ENCODE results near the gene WWOX. TPM values are rescaled to one million over a fixed set of nuclear protein-coding genes. Genes with fewer than 3 reads are reported as not detected.

Gene WWOX
- total and polyA plus RNA-seq, 7 donors = 7.1 to 46.8 (median 16.1) TPM

DNA sequence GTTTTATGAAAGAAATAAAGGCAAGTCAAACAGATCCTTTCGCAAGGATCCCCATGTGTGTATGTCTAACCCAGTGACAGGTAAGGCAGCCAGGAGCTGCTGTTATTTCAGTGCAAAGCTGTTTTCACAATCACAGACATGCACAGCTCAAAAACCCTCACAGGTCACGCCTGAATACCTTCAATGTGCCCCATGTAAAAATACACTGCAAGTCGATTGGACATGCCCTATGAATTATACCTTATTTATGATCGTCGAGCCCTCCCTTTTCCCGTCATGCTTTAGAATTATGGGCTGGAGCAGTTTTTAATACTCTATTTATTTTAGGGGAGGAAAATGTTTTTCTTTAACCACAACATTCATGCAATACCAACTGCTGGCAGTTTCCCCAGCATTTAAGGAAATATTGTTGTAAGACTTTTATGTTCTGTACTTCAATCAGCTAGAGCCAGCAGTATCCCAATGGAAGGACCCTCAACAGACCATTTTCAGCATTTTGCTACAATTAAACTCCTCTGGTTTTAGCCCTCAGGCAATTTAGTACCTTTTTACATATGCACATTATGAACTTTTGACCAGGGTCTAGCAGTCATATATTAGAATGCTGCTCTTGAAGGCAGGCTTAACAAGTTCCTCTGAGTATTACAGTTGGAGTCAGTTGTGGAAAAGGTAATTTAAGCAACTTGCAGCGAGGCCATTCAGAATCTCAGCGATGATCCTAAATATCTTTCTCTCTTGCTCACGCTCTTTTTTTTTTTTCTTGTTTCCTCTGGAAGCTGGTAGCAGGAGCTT, 362.2 kb downstream of the WWOX start:
- no peak overlapping the region for H3K27ac ChIP-seq
- no peak overlapping the region for H3K4me3 ChIP-seq
- H3K27me3 ChIP-seq = no peaks in the 10 kb centered on the region
- no peaks in the 10 kb centered on the region for H3K36me3 ChIP-seq
- WGBS, 2 donors = 12 to 59% methylated on average over 9 of the region's 9 CpGs
- DNase-seq = no peak
- TF ChIP-seq EP300 (IDR thresholded peaks at IDR 0.05) (no peak), POLR2AphosphoS5 (IDR thresholded peaks at IDR 0.05) (no peak), POLR2A (IDR thresholded peaks at IDR 0.05) (no peak)
- no peaks in the 10 kb centered on the region for H3K4me1 ChIP-seq
- intact Hi-C loops (cut with DNase I) = no loop called here
- no peaks in the 10 kb centered on the region for H3K9me3 ChIP-seq

DNA sequence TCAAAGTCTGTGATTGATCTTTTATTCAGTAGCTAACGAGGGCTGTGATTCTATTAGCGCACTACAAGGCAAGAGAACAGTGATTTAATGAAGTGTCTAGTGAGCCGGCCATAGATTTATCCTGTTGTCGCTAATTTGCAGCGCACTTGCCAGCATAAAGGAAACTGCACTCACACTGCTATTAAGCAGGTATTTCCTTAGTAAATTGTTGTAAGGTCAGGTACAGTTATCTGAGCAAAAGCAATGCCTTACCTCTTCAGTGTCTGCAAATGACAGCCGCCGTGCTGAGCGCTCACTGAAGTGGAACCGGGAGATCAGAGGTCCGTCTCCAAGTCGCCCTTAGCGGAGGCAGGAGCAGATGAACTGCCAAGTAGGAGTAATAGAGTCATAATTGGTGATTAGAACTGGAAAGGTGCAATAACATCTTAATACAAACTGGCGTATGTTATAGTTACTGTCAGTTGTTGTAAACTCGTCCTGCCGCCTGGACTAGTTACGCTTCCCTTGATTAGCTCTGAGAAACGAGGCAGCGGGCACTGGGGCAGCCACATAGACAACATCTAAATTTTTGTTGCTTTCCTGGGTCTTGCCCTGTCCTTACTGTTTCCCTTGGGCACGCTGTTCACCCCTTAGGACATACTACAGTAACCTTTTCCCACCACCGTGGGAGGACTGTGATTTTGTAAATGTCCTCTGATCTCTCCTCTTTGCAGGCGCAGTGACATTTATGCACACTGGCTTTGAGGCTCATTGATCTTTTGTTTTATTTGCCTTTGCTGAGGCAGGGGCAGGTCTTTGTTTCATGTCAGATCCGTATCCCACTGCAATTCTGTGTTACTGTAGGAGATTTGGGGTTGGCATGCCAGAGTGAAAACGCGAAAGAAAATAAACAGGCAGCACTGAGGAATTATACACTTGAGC, 363.1 kb downstream of the WWOX start:
- H3K36me3 ChIP-seq = no peaks in the 10 kb centered on the region
- no peak overlapping the region for H3K27ac ChIP-seq
- no peak for DNase-seq
- TF ChIP-seq, protein P1, sequence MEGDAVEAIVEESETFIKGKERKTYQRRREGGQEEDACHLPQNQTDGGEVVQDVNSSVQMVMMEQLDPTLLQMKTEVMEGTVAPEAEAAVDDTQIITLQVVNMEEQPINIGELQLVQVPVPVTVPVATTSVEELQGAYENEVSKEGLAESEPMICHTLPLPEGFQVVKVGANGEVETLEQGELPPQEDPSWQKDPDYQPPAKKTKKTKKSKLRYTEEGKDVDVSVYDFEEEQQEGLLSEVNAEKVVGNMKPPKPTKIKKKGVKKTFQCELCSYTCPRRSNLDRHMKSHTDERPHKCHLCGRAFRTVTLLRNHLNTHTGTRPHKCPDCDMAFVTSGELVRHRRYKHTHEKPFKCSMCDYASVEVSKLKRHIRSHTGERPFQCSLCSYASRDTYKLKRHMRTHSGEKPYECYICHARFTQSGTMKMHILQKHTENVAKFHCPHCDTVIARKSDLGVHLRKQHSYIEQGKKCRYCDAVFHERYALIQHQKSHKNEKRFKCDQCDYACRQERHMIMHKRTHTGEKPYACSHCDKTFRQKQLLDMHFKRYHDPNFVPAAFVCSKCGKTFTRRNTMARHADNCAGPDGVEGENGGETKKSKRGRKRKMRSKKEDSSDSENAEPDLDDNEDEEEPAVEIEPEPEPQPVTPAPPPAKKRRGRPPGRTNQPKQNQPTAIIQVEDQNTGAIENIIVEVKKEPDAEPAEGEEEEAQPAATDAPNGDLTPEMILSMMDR (IDR thresholded peaks at IDR 0.05) = no peak
- TF ChIP-seq EP300 (IDR thresholded peaks at IDR 0.05) (no peak), POLR2AphosphoS5 (IDR thresholded peaks at IDR 0.05) (no peak), POLR2A (IDR thresholded peaks at IDR 0.05) (no peak)
- no peak overlapping the region for H3K4me3 ChIP-seq
- intact Hi-C loops (cut with DNase I) = no loop called here
- WGBS, 2 donors = 18 to 67% methylated on average over 24 of the region's 24 CpGs
- H3K27me3 ChIP-seq = no peaks in the 10 kb centered on the region
- H3K9me3 ChIP-seq = no peaks in the 10 kb centered on the region
- H3K4me1 ChIP-seq = no peaks in the 10 kb centered on the region

DNA sequence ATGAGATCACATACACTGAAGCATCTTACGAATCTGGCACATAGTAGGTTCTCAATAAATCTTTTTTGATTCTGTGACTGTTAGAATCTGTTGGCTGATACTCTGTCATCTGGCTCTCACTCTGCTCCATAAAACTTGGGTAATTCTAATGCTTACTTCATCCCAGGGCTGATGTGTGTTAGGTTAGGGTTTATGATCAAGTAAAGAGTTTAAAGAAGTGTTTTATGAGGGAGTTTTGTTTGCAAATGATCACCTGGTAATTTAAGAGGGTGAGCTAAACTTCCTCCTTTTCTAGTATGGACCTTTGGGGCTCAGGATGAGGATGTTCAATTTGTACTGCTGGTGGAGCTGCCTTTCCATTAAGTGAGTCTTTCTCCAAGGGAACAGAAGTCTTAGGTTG, 364.1 kb downstream of the WWOX start:
- 11 to 65% methylated on average over 1 of the region's 1 CpG for WGBS, 2 donors
- Histone ChIP-seq H3K27ac (no peak overlapping the region), H3K36me3 (no peaks in the 10 kb centered on the region), H3K27me3 (no peaks in the 10 kb centered on the region), H3K4me1 (no peaks in the 10 kb centered on the region), H3K9me3 (no peaks in the 10 kb centered on the region), H3K4me3 (no peak overlapping the region)
- no peak for DNase-seq
- TF ChIP-seq, protein P1 (IDR thresholded peaks at IDR 0.05) = no peak
- no peak for TF ChIP-seq EP300 (IDR thresholded peaks at IDR 0.05)
- no peak for TF ChIP-seq POLR2AphosphoS5 (IDR thresholded peaks at IDR 0.05)
- no peak for TF ChIP-seq POLR2A (IDR thresholded peaks at IDR 0.05)
- intact Hi-C loops (cut with DNase I) = no loop called here

DNA sequence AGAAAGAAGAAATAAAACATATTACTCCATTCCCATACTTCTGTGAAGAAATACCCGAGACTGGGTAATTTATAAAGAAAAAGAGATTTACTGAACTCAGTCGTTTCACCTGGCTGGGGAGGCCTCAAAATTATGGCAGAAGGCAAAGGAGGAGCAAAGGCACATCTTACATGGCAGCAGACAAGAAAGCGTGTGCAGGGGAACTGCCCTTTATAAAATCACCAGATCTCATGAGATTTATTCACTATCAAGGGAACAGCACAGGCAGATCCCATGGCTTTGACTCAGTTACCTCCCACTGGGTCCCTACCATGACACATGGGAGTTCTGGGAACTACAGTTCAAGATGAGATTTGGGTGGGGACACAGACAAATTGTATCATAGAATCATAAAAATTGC, 365.4 kb downstream of the WWOX start:
- Histone ChIP-seq H3K27ac (no peak overlapping the region), H3K36me3 (no peaks in the 10 kb centered on the region), H3K4me3 (no peak overlapping the region), H3K9me3 (no peaks in the 10 kb centered on the region), H3K4me1 (no peaks in the 10 kb centered on the region), H3K27me3 (no peaks in the 10 kb centered on the region)
- no peak for DNase-seq
- WGBS, 2 donors = 95 to 98% methylated on average over 3 of the region's 3 CpGs
- TF ChIP-seq, protein P1 (IDR thresholded peaks at IDR 0.05) = no peak
- TF ChIP-seq EP300 (IDR thresholded peaks at IDR 0.05) = no peak
- no peak for TF ChIP-seq POLR2A (IDR thresholded peaks at IDR 0.05)
- TF ChIP-seq POLR2AphosphoS5 (IDR thresholded peaks at IDR 0.05) = no peak
- intact Hi-C loops (cut with DNase I) = no loop called here

DNA sequence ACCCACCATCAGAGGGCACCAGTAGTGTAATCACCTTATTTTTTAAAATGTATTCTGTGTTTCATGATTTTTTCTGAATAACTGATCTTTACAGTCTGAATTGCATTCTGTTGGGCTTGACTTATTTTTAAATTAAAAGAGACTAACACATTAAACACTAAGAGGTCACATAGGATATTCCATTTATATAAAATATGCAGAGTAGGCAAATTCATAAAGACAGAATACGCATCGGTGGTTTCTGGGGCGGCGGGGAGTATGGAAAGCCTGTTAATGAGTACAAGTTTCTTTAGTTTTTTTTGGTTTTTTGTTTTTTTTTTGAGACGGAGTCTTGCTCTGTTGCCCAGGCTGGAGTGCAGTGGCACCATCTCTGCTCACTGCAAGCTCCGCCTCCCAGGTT, 366.3 kb downstream of the WWOX start:
- H3K27me3 ChIP-seq = no peaks in the 10 kb centered on the region
- TF ChIP-seq POLR2A (IDR thresholded peaks at IDR 0.05) (no peak), EP300 (IDR thresholded peaks at IDR 0.05) (no peak), POLR2AphosphoS5 (IDR thresholded peaks at IDR 0.05) (no peak)
- TF ChIP-seq, protein P1 (IDR thresholded peaks at IDR 0.05) = no peak
- DNase-seq = no peak
- H3K36me3 ChIP-seq = no peaks in the 10 kb centered on the region
- H3K4me1 ChIP-seq = no peaks in the 10 kb centered on the region
- intact Hi-C loops (cut with DNase I) = no loop called here
- H3K9me3 ChIP-seq = no peaks in the 10 kb centered on the region
- 97 to 98% methylated on average over 6 of the region's 6 CpGs for whole genome bisulfite sequencing, 2 donors
- no peak overlapping the region for H3K4me3 ChIP-seq
- H3K27ac ChIP-seq = no peak overlapping the region
